Fibroblast of the aortic adventitia (primary cell): ENCODE data around the gene ROBO3. TPM values are rescaled to one million over a fixed set of nuclear protein-coding genes. Genes with fewer than 3 reads are reported as not detected.
A peak's percentile ranks its signal among the peaks of the same experiment; 100 is the strongest.

Source experiments
- DNase-seq: peaks from one replicate; pipeline ENCODE4 v3.0.0-alpha.2; 2010; ENCODE audit warnings: low read depth
- H3K4me3 ChIP-seq: 2 replicates; pipeline ENCODE4 v1.5.1; 2011; ENCODE audit warnings: low read depth, mild to moderate bottlenecking, control low read depth, low read length, moderate library complexity
- total RNA-seq: library from RNA; depleted of rRNA; stranded (reverse); fragments of >200 nt; gene quantifications from 2 replicates; pipeline ENCODE4 v1.2.3, GENCODE V29; 2012; ENCODE audit warnings: low replicate concordance
- TF ChIP-seq, protein P1 (sequence below): IDR thresholded peaks from 2 replicates; pipeline ENCODE4 v1.5.1; 2011; ENCODE audit warnings: mild to moderate bottlenecking, low read length, control low read depth, inconsistent platforms; ENCODE audit not compliant: insufficient read depth

Gene ROBO3, protein sequence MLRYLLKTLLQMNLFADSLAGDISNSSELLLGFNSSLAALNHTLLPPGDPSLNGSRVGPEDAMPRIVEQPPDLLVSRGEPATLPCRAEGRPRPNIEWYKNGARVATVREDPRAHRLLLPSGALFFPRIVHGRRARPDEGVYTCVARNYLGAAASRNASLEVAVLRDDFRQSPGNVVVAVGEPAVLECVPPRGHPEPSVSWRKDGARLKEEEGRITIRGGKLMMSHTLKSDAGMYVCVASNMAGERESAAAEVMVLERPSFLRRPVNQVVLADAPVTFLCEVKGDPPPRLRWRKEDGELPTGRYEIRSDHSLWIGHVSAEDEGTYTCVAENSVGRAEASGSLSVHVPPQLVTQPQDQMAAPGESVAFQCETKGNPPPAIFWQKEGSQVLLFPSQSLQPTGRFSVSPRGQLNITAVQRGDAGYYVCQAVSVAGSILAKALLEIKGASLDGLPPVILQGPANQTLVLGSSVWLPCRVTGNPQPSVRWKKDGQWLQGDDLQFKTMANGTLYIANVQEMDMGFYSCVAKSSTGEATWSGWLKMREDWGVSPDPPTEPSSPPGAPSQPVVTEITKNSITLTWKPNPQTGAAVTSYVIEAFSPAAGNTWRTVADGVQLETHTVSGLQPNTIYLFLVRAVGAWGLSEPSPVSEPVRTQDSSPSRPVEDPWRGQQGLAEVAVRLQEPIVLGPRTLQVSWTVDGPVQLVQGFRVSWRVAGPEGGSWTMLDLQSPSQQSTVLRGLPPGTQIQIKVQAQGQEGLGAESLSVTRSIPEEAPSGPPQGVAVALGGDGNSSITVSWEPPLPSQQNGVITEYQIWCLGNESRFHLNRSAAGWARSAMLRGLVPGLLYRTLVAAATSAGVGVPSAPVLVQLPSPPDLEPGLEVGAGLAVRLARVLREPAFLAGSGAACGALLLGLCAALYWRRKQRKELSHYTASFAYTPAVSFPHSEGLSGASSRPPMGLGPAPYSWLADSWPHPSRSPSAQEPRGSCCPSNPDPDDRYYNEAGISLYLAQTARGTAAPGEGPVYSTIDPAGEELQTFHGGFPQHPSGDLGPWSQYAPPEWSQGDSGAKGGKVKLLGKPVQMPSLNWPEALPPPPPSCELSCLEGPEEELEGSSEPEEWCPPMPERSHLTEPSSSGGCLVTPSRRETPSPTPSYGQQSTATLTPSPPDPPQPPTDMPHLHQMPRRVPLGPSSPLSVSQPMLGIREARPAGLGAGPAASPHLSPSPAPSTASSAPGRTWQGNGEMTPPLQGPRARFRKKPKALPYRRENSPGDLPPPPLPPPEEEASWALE (N-terminal part only)
- total RNA-seq = 11.7 and 13.6 TPM in 2 replicates

- H3K4me3 ChIP-seq = peak within 1 kb of the TSS; percentile 19
- no peak for DNase-seq
- TF ChIP-seq, protein P1, sequence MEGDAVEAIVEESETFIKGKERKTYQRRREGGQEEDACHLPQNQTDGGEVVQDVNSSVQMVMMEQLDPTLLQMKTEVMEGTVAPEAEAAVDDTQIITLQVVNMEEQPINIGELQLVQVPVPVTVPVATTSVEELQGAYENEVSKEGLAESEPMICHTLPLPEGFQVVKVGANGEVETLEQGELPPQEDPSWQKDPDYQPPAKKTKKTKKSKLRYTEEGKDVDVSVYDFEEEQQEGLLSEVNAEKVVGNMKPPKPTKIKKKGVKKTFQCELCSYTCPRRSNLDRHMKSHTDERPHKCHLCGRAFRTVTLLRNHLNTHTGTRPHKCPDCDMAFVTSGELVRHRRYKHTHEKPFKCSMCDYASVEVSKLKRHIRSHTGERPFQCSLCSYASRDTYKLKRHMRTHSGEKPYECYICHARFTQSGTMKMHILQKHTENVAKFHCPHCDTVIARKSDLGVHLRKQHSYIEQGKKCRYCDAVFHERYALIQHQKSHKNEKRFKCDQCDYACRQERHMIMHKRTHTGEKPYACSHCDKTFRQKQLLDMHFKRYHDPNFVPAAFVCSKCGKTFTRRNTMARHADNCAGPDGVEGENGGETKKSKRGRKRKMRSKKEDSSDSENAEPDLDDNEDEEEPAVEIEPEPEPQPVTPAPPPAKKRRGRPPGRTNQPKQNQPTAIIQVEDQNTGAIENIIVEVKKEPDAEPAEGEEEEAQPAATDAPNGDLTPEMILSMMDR = no peak
These were observed at the start of gene ROBO3 for GRCh38 chr11:124865181-124865901. Gene ROBO3, plus strand, starts transcription at chr11:124865432. Its CDS starts 146 bp downstream, at chr11:124865578.

- DNase-seq = no peak
- TF ChIP-seq, protein P1 = no peak
- H3K4me3 ChIP-seq = no peak overlapping the region
These were observed 48.2 kb upstream of the ROBO3 start for GRCh38 chr11:124817036-124817435.

DNA sequence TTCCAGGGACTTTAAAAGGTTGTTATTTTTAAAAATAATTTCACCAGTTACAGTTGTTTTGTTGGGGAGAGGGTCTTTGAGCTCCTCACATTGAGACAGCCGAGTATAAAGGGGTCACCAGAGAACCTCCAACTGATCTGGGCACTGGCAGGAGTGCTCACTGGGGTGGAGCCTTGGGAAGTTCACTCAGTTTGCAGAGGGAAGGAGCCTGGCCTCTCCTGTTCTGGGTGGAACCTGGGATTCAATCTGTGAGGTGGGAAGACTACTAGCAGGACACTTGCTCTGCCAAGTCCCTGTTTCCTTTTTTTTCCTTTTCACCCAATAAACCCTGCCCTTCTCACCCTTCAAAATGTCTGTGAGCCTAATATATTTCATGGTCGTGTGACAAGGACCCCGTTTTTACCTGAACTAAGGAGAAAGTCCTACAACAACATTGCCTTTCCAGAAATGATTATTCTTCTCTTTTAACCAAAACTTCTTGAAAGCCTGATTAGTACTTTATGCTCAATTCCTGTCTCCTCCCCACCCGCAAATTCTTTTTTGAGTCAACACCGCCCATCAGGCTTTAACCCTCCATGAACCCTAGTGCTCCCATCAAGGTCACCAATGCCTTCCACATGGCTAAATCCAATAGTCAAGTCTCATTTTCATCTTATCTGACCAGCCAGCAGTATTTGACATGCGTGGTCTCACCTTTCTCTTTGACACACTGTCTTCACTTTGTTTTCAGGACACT, 43.1 kb upstream of the ROBO3 start:
- TF ChIP-seq, protein P1 = no peak
- no peak overlapping the region for H3K4me3 ChIP-seq
- DNase-seq = no peak

GRCh38 chr11:124823512-124824376, 41.5 kb upstream of the ROBO3 start:
- TF ChIP-seq, protein P1 = no peak
- DNase-seq = no peak
- H3K4me3 ChIP-seq = no peak overlapping the region

GRCh38 chr11:124825876-124826275, 39.4 kb upstream of the ROBO3 start:
- no peak for DNase-seq
- TF ChIP-seq, protein P1 = no peak
- no peak overlapping the region for H3K4me3 ChIP-seq
